Measurements from ENCODE around the gene PPM1M.

- TF ChIP-seq CTCF (IDR thresholded peaks at IDR 0.05) (no peak), POLR2AphosphoS5 (IDR thresholded peaks at IDR 0.05) (no peak), POLR2A (IDR thresholded peaks at IDR 0.05) (no peak)
These were observed 23.8 kb upstream of the PPM1M start for GRCh38 chr3:52221563-52222318.

Data from prostate gland (tissue), 2 donors.